Measurements from ENCODE around the gene PSMA2.

- TF ChIP-seq EZH2phosphoT487 (IDR thresholded peaks at IDR 0.05; ENCODE audit: insufficient read depth, low read depth), result no peak
- no peak for TF ChIP-seq EZH2 (IDR thresholded peaks at IDR 0.05; ENCODE audit: insufficient read depth, poor library complexity, severe bottlenecking)
These were observed 29.2 kb upstream of the PSMA2 start for GRCh38 chr7:42961170-42961569.
